ENCODE data around the gene ROR2.

DNA sequence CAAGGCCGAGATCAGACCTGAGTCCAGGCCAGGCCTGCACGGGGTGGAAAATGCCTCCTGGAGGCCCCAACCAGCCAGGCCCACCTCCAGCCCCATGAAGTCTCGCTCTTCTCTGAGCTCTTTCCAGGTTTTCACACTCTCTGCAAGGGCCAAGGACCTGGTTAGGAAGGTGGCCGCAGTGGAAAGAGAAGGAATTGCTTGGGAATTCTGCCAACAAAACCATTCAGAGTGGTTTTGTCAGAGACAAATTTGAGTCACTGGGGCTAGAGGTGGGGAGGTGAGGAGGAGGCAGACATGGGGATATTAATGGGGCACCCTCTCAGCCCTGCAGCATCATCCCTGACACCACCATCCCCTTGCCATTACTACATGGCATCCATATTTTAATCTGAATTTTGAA, 261.0 kb downstream of the ROR2 start:
- TF ChIP-seq, protein P1, sequence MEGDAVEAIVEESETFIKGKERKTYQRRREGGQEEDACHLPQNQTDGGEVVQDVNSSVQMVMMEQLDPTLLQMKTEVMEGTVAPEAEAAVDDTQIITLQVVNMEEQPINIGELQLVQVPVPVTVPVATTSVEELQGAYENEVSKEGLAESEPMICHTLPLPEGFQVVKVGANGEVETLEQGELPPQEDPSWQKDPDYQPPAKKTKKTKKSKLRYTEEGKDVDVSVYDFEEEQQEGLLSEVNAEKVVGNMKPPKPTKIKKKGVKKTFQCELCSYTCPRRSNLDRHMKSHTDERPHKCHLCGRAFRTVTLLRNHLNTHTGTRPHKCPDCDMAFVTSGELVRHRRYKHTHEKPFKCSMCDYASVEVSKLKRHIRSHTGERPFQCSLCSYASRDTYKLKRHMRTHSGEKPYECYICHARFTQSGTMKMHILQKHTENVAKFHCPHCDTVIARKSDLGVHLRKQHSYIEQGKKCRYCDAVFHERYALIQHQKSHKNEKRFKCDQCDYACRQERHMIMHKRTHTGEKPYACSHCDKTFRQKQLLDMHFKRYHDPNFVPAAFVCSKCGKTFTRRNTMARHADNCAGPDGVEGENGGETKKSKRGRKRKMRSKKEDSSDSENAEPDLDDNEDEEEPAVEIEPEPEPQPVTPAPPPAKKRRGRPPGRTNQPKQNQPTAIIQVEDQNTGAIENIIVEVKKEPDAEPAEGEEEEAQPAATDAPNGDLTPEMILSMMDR (IDR thresholded peaks at IDR 0.05) = no peak
- TF ChIP-seq POLR2A (IDR thresholded peaks at IDR 0.05) = no peak

Measured in uterus (tissue), 2 donors.